ENCODE data around the gene PTPRG. TPM values are rescaled to one million over a fixed set of nuclear protein-coding genes. Genes with fewer than 3 reads are reported as not detected.
A peak's percentile ranks its signal among the peaks of the same experiment; 100 is the strongest.

The PTPRG gene
- total RNA-seq, 4 donors from 2014 or later = 33.5 to 56.6 (median 46.9) TPM

DNA sequence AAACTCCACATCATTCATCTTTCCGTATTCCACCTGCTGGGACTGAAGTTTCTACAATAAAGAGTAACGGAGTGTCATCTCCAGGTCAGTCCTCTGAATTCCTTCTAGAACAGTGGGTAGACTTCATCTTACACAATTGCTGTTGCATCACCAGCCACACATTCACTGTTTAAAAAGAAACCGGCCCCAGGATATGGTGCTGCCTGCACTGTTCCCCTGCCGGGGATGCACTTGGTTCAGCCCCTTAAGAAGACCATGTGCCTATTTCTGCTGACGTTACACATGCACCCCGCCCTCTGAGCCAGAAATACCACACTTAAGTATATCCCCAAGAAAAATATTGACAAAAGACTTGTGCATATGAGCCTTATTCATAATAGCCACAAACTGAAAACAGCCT lies 578.6 kb downstream of the PTPRG start:
- no peak for DNase-seq
- no peak for TF ChIP-seq POLR2A (IDR thresholded peaks at IDR 0.05)
- TF ChIP-seq, protein P1, sequence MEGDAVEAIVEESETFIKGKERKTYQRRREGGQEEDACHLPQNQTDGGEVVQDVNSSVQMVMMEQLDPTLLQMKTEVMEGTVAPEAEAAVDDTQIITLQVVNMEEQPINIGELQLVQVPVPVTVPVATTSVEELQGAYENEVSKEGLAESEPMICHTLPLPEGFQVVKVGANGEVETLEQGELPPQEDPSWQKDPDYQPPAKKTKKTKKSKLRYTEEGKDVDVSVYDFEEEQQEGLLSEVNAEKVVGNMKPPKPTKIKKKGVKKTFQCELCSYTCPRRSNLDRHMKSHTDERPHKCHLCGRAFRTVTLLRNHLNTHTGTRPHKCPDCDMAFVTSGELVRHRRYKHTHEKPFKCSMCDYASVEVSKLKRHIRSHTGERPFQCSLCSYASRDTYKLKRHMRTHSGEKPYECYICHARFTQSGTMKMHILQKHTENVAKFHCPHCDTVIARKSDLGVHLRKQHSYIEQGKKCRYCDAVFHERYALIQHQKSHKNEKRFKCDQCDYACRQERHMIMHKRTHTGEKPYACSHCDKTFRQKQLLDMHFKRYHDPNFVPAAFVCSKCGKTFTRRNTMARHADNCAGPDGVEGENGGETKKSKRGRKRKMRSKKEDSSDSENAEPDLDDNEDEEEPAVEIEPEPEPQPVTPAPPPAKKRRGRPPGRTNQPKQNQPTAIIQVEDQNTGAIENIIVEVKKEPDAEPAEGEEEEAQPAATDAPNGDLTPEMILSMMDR (IDR thresholded peaks at IDR 0.05) = no peak
- Histone ChIP-seq H3K27me3 (no peaks in the 10 kb centered on the region), H3K9me3 (no peaks in the 10 kb centered on the region), H3K4me3 (no peak overlapping the region), H3K27ac (no peak overlapping the region), H3K4me1 (no peaks in the 10 kb centered on the region), H3K36me3 (no peaks in the 10 kb centered on the region)

DNA sequence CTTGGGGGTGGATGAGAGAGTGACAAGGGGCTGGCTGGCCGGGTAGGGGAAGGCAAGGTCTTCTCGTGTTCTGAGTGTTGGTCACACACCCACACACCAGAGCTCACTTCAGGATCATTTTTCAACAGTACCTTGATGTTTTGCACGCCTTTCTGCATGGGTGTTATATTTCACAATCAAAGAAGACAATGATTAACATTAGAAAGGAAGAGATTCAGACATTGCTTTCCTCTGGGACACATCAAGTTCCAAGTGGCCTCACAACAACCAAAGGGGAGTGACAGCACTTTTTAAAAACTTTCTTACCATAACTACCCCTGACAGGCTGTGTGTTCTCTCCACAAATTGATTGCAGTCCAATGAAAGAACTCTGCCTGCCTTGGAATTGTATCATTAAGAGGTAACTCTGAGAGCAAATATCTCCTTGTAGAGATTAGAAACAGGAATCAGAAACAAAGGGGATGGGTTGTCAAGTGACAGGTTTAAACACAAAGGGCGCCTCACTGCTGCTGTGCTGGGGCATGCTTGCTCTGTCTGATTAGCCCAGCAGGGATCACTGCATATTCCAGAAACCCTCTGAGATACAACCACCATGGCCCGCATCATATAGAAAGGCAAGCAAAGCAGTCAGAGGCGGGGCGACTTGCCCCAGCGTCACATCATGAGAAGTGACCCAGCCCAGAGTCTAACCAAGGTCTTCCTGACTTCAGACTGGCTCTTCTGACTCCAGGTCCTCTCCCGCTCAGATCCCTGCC lies 581.1 kb downstream of the PTPRG start:
- H3K27ac ChIP-seq = no peak overlapping the region
- DNase-seq = no peak
- no peaks in the 10 kb centered on the region for H3K36me3 ChIP-seq
- H3K4me3 ChIP-seq = no peak overlapping the region
- no peaks in the 10 kb centered on the region for H3K9me3 ChIP-seq
- no peaks in the 10 kb centered on the region for H3K4me1 ChIP-seq
- H3K27me3 ChIP-seq = no peaks in the 10 kb centered on the region
- TF ChIP-seq, protein P1 (IDR thresholded peaks at IDR 0.05) = no peak
- TF ChIP-seq POLR2A (IDR thresholded peaks at IDR 0.05) = no peak

DNA sequence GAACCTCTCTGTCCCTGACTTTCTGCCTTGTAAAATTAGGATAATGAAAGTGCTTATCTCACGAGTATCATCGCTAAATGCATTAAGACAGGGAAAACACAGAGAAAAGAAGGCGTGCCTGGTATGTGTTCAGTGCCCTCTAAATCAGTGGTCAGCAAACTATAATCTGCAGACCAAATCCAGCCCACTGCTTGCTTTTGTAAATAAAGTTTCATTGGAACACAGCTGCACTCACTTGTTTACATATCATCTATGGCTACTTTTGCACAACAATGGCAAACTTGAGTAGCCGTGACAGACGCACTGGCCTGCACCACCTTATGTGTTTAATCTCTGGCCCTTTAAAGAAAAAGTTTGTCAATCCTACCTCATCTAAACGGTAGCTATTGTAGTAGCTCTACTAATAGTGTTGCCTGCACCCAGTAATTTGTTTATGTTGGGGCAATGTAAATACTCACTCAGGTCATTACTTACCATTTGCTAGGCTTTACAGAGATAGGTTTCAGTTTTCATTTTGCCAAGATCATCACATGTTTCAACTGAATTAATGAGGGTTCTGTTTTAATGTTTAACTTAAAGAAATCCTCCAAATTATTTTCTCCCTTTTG lies 582.6 kb downstream of the PTPRG start:
- Histone ChIP-seq H3K9me3 (no peaks in the 10 kb centered on the region), H3K4me1 (no peaks in the 10 kb centered on the region), H3K27me3 (no peaks in the 10 kb centered on the region), H3K4me3 (no peak overlapping the region), H3K36me3 (no peaks in the 10 kb centered on the region), H3K27ac (no peak overlapping the region)
- no peak for TF ChIP-seq POLR2A (IDR thresholded peaks at IDR 0.05)
- TF ChIP-seq, protein P1 (IDR thresholded peaks at IDR 0.05) = no peak
- DNase-seq = no peak

- TF ChIP-seq, protein P1 (IDR thresholded peaks at IDR 0.05) = no peak
- TF ChIP-seq POLR2A (IDR thresholded peaks at IDR 0.05) = no peak
- H3K9me3 ChIP-seq = no peaks in the 10 kb centered on the region
- H3K27me3 ChIP-seq = no peaks in the 10 kb centered on the region
- no peak overlapping the region for H3K4me3 ChIP-seq
- no peak for DNase-seq
- H3K36me3 ChIP-seq = no peaks in the 10 kb centered on the region
- peak overlapping the region in 1 of 4 donors; percentile 13 for H3K27ac ChIP-seq
- H3K4me1 ChIP-seq = no peaks in the 10 kb centered on the region
Measured at GRCh38 chr3:62144482-62144881, 583.1 kb downstream of the PTPRG start.

DNA sequence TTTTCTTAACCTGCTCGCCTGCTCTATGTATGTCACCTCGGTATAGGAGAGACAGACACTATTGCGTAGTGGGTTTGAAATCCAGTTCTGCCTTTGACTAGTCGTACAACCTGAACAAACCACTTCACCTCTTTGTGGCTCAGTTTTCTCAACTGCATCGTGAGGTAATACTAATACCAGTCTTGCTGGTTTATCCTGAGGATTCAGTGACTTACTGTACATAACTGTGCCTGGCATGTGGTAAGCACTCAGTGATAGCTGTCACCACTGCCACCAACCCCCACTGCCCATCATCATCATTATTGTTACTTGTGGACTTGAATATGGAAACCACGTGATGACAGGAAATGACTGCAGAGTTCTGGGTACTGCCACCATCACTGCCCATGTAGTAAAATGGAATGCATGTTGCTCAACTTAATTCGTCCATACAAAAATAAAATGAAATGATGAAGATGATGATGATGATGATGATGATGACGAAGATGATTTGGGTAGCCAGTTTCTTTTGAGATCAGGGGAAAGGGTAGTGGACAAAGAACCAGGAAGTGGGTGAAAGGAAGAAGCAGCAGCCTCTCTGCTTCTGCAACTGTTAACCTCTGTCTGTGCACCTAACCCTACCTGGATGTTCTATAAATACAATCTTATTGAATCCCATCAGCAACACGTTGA lies 583.9 kb downstream of the PTPRG start:
- no peaks in the 10 kb centered on the region for H3K36me3 ChIP-seq
- no peak for DNase-seq
- TF ChIP-seq POLR2A (IDR thresholded peaks at IDR 0.05) = no peak
- TF ChIP-seq, protein P1 (IDR thresholded peaks at IDR 0.05) = no peak
- no peaks in the 10 kb centered on the region for H3K27me3 ChIP-seq
- H3K9me3 ChIP-seq = no peaks in the 10 kb centered on the region
- H3K4me3 ChIP-seq = no peak overlapping the region
- H3K27ac ChIP-seq = peak overlapping the region in 1 of 4 donors; percentile 13
- no peaks in the 10 kb centered on the region for H3K4me1 ChIP-seq
